ENCODE results near the gene SFSWAP.
"Not testable (repeated sequence)": the region's sequence is repeated elsewhere in the genome, so short reads cannot be mapped to it uniquely, and the experiment has no call there.

The SFSWAP gene

GRCh38 chr12:131765961-131766360 is 55.1 kb downstream of the SFSWAP start:
- no peak for DNase-seq

- no peak for DNase-seq
Measured at GRCh38 chr12:131766382-131767107, 55.7 kb downstream of the SFSWAP start.

DNA sequence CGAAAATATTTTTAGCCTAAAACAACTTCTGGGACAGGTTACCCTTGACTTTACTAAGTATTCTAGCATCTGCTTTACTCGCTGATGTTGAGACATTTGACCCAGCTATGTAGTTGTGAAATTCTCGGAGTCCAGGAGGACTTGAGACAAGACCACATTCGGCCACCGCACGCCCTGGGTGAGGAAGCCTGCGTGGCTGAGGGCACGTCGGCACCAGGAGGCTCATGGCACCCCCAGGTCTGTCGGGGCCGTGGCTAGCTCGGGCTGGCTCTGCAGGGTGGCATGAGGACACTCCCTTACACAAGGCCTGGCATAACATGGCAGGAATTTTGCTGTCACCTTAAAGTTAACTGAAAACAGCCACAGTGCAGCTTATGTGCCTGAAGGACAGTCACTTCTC is 59.2 kb downstream of the SFSWAP start:
- no peak for DNase-seq

- no peak for DNase-seq
Measured at GRCh38 chr12:131771965-131772364, 61.1 kb downstream of the SFSWAP start.

- DNase-seq = no peak
Measured at GRCh38 chr12:131773582-131774221, 62.8 kb downstream of the SFSWAP start.

DNA sequence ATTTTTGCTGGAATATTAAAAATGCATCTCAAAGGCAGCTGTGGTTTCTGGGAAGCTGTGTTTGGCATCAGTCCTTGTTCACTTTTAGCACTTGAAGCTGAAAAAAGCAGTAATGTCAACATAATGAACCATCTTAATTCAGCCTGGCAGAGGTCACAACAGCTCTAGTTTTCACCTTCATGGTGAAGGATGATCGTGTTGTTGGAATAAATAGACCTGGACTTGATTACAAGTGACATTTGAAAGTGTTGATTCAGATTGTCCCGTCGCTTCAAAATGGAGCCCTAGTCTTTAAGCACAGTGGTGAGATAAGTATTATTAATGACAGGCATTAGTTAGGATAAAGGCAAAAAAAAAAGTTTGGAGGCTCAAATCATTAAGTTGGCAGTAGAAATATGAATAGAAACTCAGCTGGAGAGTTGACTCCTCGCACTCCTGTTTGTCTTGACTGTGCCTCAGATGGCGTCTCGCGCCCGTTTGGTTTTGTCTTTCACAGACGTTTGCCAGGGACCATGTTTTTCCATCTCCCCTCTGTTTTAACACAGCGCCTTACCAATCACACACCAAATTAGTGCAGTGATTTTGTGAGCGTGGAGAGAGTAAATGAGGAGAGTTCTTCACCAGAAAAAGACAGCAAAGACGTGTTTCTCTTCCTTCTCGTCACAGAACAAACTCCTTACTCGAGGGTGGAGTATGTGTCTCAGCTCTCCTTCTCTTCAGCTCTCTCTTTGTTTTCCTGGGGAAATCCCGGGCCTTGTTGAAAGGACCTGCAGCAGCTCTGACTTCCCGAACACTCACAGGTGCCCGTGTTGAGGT is 63.9 kb downstream of the SFSWAP start:
- no peak for DNase-seq

GRCh38 chr12:131775392-131776236 is 64.7 kb downstream of the SFSWAP start:
- DNase-seq = no peak

DNA sequence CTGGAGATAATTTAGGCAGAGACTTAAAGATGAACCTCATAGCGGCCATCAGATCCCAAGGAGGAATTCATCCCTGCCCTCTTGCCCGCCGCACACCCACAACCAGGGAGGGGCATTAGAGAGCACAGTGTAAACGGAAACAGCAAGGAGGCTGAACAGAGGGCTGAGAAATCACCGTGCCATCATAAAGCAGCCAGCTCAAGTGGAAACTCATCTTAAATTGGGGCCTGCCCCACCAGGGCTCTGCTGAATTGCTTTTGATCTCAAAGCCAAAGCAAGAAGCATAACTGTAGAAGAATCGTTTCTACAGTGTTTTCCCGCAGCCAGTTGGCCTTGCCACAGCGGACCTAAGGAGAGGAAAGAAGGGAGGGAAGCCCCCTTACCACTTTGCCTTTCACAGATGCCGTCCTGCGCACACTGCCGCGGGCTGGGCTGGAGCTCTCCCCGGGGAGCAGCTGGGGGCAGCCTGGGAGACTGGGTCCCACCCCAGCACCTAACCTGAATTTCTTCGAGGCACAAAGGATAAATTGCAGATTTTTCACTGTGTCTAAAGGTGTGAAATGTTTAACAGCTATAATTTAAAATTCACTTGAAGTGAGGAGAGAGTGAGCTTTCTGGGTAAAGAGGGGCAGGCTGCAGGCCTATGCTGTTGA is 65.5 kb downstream of the SFSWAP start:
- DNase-seq = no peak

DNA sequence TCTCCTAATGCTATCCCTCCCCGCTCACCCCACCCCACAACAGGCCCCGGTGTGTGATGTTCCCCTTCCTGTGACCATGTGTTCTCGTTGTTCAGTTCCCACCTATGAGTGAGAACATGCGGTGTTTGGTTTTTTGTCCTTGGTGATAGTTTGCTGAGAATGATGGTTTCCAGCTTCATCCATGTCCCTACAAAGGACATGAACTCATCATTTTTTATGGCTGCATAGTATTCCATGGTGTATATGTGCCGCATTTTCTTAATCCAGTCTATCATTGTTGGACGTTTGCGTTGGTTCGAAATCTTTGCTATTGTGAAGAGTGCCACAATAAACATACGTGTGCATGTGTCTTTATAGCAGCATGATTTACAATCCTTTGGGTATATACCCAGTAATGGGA is 66.4 kb downstream of the SFSWAP start:
- DNase-seq = not testable (repeated sequence)

DNA sequence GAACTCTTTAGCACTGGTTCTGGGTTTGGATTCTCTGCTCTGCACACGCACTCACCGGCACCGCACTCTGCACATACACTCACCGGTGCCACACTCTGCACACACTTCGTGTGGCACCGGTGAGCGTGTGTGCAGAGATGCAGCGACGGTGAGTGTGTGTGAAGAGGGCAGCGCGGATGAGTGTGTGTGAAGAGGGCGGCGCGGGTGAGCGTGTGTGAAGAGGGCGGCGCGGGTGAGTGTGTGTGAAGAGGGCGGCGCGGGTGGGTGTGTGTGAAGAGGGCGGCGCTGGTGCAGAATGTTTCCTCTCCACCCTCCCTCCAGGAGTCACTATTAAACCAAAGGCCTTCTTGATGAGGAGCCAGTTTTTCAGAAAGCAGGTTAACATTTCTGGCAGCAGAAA is 68.1 kb downstream of the SFSWAP start:
- DNase-seq = no peak

DNA sequence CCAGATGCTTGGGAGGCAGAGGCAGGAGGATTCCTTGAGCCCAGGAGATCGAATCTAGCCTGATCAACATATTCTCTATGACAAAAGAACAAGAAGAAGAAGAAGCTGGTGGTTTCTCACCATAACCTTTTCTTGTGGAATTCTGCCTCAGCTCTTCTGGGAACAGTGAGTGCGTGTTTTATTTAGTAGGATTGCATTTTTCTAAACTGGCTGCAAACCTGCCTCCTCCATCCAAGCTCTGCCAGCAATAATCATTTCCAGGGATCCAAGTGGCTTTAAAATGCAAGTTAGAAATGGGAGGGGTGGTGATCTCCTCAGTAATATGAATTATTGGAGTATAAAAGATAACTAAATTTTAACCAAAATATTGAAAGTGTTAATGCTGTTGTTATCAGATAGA is 71.2 kb downstream of the SFSWAP start:
- DNase-seq = no peak

DNA sequence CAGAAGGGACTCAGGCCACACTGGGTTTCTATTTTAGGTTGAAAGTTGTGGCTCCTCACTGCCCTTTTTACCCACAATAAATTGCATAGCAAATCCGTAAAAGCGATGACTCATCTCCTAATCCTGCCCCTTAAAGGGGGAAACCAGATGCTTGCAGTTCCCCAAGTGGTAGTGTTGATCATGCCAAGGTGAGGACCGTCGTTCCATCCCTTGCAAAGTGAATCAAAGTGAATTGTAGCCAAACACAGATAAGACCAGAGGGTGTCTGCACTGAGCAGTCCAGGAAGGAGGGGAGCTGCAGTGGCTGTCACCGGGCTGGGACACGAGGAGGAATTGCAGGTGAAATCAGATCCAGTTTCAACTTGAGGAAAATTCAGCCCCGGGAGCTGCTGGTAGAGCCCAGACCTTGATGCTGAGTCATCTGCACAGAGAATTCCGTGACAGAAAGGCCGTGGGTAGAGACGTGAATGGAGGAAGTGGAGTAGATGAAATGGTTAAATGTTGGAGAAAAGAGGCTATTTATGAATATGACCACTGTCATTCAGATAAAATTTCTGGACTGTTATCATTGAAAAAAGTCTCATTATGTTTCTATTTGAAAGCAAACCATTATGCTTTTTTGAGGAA is 73.1 kb downstream of the SFSWAP start:
- no peak for DNase-seq

DNA sequence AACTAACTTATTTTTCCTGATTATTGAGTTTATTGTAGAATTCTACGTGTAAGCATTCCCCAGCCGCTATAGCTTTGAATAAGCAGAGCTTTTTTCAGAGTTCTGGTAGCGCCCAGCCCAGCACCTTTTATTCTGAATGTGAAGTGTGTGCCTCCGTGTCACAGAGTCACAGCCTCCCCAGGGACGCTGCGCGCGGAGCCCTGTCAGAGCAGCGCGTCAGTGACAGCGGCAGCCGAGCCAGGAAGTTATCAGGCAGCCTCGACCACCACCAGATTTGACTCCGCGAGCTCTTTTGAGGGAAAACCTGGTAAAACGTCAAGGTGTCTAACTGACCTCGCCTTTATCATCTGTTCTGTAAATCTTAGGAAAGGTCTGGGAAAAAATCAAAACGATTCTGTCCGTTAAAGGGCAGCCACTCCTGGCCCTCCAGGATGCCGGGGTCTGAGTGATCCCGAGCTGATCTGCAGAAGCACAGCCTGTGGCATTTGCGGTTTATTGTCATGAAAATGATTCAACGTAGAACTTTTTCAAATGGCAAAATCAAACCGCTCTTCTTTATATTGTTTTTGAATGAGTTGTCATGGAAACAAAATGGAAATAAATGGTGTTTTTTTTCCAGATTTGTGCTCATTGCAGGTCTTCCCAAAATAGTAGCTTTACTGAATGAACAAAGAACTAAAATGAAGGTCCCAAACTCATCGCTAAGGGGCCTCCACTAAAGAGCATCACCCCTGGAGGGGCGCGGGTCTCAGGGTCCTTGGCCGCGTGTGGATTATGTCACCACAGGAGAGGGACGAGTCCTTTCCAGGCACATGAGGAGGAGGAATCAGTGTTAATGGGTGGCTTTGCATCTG is 74.2 kb downstream of the SFSWAP start:
- no peak for DNase-seq

GRCh38 chr12:131785763-131786330 is 75.0 kb downstream of the SFSWAP start:
- DNase-seq = no peak

- DNase-seq = no peak
Measured at GRCh38 chr12:131786331-131786730, 75.4 kb downstream of the SFSWAP start.

GRCh38 chr12:131787143-131787660 is 76.3 kb downstream of the SFSWAP start:
- DNase-seq = no peak

GRCh38 chr12:131788070-131788469 is 77.2 kb downstream of the SFSWAP start:
- no peak for DNase-seq

- DNase-seq = no peak
Measured at GRCh38 chr12:131789638-131790037, 78.7 kb downstream of the SFSWAP start.

- no peak for DNase-seq
Measured at GRCh38 chr12:131793243-131794022, 82.5 kb downstream of the SFSWAP start.
